CD1c-positive myeloid dendritic cell (primary cell): ENCODE results near the gene EARS2.
"Not testable (repeated sequence)": the region's sequence is repeated elsewhere in the genome, so short reads cannot be mapped to it uniquely, and the experiment has no call there.

ENCODE experiments used
- DNase-seq: peaks from one replicate; pipeline ENCODE4 v3.0.0-alpha.2; 2016; ENCODE audit errors: extremely low spot score

The EARS2 gene

GRCh38 chr16:23567602-23568001 is 10.5 kb upstream of the EARS2 start:
- DNase-seq: no peak

- no peak for DNase-seq
Measured at GRCh38 chr16:23566724-23567123, 9.6 kb upstream of the EARS2 start.

- no peak for DNase-seq
Measured at GRCh38 chr16:23564575-23565363, 7.6 kb upstream of the EARS2 start.

DNA sequence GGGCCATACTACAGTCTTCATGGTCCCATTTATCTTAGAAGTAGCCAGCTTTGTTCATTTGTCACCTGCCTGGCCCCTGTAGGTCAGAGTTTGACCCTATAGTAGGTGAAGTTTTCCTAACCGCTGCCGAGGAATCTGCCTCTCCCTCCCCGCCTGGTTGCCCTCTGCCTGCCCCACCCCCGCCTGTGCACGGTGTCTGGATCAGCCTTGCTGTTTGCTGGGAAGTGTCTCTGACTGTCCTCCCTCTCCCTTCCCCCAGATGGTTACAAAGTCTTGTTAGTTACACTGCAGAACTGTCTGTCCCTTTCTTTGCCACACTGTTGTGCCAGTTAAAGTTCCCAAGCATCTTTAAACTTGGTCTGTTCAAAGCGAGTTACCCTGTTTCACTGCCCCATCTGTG is 6.0 kb upstream of the EARS2 start:
- no peak for DNase-seq

DNA sequence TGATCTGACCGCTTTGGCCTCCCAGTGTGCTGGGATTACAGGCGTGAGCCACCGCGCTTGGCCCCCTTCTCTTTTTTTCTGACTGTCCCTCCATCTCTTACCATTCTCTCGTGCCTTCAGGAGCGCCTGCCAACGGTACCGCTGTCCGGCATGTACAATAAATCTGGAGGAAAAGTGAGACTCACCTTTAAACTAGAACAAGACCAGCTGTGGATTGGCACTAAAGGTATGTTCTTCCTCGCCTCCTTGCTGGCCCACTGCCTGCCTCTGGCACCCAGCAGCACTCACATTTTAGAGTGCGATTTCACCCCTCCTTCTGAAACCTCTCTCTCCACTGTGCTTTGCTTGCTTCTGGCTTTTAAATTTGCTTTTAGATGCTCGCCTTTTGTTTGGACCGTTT is 5.4 kb upstream of the EARS2 start:
- no peak for DNase-seq

GRCh38 chr16:23561586-23561985 is 4.4 kb upstream of the EARS2 start:
- DNase-seq: no peak

GRCh38 chr16:23557779-23558702 is 891 bp upstream of the EARS2 start:
- no peak for DNase-seq

GRCh38 chr16:23554536-23554935 is 2.6 kb downstream of the EARS2 start:
- DNase-seq: no peak

DNA sequence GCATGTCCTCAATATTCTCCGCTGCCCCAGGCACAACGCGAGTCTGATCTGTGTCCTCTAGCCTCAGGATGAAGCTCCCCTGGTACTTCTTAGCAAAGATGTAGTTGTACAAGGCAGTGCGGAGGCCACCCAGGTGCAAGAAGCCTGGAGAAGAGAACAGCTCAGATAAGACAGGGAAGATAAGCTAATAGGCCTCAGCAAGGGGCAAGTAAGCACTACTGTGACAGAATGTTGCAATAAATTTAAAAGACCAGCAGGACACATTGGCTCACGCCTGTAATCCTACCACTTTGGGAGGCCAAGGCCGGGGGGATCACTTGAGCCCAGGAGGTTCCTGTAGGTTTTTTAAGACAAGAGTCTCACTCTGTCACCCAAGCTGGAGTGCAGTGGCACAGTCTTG is 5.0 kb downstream of the EARS2 start:
- DNase-seq: no peak

DNA sequence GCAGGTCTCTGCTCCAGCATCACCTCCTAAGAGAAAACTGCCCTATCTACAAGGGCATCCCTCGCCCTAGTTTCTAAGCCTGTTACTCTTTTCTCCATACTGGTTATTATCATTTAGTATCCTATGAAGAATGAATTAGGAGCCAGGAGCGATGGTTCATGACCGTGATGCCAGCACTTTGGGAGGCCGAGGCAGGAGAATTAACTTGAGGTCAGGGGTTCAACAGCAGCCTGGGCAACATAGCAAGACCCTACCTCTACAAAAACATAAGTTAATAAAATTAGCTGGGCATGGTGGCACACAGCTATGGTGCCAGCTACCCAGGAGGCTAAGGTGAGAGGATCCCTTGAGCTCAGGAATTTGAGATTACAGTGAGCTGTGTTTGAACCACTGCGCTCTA is 7.2 kb downstream of the EARS2 start:
- DNase-seq: no peak

DNA sequence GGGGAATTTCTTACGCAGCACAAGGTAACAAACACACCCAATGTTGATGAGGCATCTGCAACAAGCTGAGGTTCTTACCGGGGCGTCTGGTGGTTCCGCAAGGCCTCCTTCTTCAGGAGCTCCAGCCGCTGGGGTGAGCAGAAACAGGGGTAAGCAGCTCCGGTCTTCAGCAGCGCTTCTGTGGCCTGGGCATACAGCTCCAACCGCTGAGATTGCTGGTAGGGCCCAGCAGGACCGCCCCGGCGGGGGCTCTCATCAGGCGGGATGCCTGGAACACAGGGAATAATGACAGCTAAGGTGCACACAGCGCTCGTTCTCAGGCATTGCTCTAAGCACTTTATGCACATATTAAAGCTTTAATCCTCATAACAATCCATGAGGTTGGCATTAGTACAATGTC is 12.7 kb downstream of the EARS2 start:
- DNase-seq: no peak

GRCh38 chr16:23540817-23541178 is 16.4 kb downstream of the EARS2 start:
- not testable (repeated sequence) for DNase-seq

DNA sequence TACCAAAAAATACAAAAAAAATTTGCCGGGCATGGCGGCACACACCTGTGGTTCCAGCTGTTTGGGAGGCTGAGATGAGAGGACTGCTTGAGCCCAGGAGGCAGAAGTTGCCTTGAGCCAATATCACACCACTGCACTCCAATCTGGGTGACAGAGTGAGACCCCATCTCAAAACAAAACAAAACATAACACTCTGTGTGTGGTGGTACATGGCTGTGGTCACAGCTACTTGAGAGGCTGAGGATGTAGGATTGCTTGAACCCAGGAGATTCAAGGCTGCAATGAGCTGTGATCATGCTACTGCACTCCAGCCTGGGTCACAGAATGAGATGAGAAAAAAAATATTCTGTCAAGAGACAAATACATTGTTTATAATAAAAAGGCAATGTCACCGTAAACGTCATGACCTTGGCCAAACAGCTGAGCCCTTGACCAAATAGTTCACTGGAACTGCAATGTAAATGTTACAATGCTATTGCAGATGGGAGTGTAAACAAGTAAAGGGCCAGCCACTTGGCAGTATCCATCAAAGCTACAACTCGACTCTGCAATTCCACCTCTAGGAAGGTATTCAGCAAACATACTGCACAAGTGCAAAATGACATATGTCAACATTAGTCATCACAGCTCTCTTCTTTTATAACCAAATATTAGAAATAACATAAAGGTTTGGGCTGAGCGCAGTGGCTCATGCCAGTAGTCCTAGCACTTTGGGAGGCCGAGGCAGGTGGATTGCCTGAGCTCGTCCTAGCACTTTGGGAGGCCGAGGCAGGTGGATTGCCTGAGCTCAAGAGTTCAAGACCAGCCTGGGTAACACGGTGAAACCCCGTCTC is 16.9 kb downstream of the EARS2 start:
- DNase-seq: no peak

DNA sequence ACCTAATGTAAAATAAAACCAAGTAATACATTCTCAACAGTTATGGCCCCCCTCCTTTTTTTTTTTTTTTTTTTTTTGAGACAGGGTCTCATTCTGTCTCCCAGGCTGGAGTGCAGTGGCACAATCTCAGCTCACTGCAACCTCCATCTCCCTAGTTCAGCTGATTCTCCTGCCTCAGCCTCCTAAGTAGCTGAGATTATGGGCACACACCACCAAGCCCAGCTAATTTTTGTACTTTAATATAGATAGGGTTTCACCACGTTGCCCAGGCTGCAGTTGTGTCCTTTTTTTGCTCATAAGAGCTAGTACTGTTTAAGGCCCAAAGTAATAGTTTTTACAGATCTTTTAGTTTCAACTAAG is 18.3 kb downstream of the EARS2 start:
- no peak for DNase-seq

DNA sequence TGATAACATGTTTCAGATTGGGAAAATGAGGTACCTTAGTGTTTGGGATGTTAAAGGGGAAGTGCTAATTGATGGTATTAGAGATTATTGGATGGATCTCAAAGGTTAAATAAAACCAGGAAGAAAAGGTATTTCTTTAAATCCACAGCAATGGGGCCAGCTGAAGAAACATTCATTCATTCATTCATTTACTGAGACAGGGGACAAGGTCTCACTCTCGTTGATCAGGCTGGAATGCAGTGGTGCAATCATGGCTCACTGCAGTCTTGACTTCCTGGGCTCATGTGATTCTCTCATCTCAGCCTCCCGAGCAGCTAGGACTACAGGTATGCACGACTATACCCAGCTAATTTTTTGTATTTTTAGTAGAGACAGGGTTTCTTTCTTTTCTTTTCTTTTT is 19.8 kb downstream of the EARS2 start:
- no peak for DNase-seq

GRCh38 chr16:23535901-23536300 is 21.2 kb downstream of the EARS2 start:
- no peak for DNase-seq

DNA sequence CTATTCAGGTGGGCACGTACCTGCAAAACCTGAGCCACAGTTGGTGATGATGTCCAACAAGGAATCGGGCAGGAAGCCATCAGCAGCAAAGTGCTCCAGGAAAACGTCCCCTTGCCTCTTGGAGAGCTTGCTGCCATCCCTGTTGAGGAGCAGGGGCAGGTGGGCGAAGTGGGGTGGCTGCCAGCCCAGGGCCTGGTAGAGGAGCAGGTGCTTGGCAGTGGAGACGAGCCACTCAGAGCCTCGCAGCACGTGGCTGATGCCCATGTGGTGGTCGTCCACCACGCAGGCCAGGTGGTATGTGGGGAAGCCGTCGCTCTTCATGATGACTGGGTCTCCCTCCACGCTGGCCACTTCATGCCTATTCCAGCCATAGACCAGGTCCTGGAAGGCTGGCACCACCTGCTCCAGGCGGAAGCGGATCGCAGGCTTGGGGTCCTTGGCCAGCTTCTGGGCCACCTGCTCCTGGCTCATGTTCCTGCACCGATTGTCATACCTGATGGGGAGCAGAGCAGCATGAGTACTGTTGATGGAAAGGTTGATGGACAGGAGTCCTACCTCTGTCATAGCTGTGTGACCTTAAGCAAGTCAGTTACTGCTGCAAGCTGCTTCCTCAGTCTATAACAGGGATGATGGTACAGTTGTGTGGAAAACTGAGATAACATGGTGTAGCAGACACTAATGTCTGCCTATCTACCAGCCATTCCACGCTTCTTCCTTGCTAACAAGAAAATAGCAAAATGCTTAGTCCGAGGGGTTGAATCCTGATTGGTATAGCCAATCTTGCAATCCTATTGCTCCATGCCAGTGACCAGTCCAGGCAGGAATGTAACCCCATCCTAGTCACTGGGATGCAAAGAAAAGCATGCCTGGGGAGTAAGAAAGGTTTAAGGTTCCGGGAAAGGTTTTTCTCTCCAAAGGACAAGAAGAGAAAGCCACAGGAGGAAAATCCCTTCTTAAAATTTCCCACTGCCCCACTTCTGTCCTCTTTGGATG is 22.0 kb downstream of the EARS2 start:
- DNase-seq: no peak

- no peak for DNase-seq
Measured at GRCh38 chr16:23532448-23532847, 24.7 kb downstream of the EARS2 start.

- DNase-seq: no peak
Measured at GRCh38 chr16:23530062-23530461, 27.1 kb downstream of the EARS2 start.

GRCh38 chr16:23528644-23529310 is 28.4 kb downstream of the EARS2 start:
- peak; percentile 45 for DNase-seq
